HFF-Myc (cell line): ENCODE data around the gene HTR4.

Experiments
- DNase-seq: peaks from one replicate; pipeline ENCODE4 v3.0.0-alpha.2; 2011; ENCODE audit warnings: low read depth; ENCODE audit errors: extremely low read depth
- H3K4me3 ChIP-seq: replicated peaks from 2 replicates; pipeline ENCODE4 v1.5.1; 2011; ENCODE audit warnings: low read depth, mild to moderate bottlenecking, control low read depth, low read length
- TF ChIP-seq, protein P1 (sequence below): IDR thresholded peaks from 2 replicates; pipeline ENCODE4 v1.5.1; 2012; ENCODE audit warnings: mild to moderate bottlenecking, low read depth, low read length, control low read depth; ENCODE audit errors: missing control alignments

Gene HTR4, protein sequence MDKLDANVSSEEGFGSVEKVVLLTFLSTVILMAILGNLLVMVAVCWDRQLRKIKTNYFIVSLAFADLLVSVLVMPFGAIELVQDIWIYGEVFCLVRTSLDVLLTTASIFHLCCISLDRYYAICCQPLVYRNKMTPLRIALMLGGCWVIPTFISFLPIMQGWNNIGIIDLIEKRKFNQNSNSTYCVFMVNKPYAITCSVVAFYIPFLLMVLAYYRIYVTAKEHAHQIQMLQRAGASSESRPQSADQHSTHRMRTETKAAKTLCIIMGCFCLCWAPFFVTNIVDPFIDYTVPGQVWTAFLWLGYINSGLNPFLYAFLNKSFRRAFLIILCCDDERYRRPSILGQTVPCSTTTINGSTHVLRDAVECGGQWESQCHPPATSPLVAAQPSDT

DNA sequence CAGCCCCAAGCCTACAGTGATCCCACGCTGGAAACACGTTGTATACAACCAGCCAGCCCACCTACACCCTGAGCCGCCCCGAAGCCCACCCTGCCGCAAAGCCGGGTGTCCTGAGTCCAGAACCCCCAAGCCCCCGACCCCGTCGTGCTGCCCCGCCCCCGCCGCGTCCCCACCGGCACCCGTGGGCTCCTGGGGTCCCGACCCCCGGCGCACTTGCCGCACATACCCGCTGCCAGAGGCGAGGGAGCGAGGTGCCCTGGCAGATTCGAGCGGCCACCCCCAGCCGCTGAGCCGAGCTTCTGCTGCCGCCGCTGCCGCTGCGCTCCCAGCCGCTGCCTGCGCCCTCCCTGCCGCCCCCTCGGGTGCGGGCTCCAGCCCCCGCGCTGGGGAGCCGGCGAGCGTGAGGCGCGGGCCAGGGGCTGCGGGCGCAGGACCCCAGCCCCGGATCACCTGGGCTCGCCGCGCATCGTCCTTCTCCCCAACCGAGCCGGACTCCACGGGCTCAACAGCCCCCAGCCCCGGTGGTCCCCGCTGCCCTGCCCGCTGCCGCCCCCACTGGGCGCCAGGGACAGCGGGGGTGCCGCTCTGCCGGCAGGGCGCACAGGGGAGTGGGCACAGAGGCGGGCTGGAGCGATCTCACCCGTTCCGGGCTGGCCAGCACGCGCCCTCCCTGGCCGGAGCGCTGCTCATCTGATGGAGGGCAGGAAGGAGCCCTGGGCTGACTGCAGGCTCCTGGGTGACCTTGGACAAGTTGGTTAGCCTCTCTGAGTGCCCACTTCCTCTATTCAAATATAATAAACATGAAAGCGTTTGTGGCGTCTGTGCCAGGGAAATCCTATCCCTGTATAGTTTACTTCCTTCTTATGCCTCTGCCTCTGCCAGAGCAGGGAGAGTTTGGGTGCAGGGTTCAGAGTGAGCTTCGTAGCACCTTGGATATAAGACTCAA lies at the start of gene HTR4:
Gene HTR4, minus strand, starts transcription at position 692 of the 946 bp plus-strand sequence. CDS start 17,513 bp downstream, outside the sequence.
- TF ChIP-seq, protein P1, sequence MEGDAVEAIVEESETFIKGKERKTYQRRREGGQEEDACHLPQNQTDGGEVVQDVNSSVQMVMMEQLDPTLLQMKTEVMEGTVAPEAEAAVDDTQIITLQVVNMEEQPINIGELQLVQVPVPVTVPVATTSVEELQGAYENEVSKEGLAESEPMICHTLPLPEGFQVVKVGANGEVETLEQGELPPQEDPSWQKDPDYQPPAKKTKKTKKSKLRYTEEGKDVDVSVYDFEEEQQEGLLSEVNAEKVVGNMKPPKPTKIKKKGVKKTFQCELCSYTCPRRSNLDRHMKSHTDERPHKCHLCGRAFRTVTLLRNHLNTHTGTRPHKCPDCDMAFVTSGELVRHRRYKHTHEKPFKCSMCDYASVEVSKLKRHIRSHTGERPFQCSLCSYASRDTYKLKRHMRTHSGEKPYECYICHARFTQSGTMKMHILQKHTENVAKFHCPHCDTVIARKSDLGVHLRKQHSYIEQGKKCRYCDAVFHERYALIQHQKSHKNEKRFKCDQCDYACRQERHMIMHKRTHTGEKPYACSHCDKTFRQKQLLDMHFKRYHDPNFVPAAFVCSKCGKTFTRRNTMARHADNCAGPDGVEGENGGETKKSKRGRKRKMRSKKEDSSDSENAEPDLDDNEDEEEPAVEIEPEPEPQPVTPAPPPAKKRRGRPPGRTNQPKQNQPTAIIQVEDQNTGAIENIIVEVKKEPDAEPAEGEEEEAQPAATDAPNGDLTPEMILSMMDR, result no peak
- DNase-seq, result no peak
- no peak within 1 kb of the TSS for H3K4me3 ChIP-seq

DNA sequence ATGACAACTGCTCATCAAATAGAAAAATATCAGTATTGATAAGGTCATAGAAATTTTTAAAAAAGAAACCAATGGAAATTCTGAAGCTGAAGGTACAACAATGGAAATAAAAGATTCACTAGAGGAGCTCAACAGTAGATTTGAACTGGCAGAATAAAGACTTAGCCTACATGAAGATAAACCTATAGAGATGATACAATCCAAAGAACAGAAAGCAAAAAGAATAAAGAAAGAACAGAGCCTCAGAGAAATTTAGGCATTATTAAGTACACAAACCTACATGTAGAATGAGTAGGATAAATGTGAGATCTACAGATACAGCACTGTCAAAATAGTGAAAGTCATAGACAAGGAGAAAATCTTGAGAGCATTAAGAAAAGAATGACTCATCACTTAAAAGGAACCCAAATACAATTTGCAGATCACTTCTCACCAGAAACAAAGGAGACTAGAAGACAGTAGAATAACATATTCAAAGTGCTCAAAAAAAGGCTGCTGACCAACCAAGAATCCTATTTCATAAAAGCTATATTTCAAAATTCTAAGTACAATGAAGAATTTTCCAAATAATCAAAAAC lies 47.8 kb upstream of the HTR4 start:
- TF ChIP-seq, protein P1, result no peak
- H3K4me3 ChIP-seq, result no peak overlapping the region
- DNase-seq, result no peak

DNA sequence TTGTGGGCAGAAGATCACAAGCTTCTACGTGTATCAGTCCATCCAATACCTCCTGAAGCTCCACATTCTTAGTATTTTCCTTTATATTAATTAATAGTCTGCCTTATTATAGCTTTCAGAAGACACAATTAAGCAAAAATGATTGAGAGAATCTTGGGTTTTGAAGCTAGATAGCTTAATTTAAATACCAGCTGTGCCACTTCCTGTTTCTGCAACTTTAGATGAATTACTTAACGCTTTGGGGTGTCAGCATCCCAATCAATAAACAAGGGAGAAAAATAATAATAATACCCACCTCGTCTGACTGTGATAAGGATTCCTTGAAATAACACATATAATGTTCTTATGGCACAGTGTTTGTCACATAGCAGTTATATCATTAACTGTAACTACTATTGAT lies 44.7 kb upstream of the HTR4 start:
- no peak overlapping the region for H3K4me3 ChIP-seq
- no peak for DNase-seq
- TF ChIP-seq, protein P1, result no peak

GRCh38 chr5:148697809-148698196 lies 43.5 kb upstream of the HTR4 start:
- TF ChIP-seq, protein P1, result no peak
- no peak for DNase-seq
- no peak overlapping the region for H3K4me3 ChIP-seq

GRCh38 chr5:148697180-148697808 lies 43.0 kb upstream of the HTR4 start:
- TF ChIP-seq, protein P1, result no peak
- H3K4me3 ChIP-seq, result no peak overlapping the region
- DNase-seq, result no peak
